HG02970 (cell line): ENCODE data around the gene HAS3.
"Not testable (repeated sequence)": the region's sequence is repeated elsewhere in the genome, so short reads cannot be mapped to it uniquely, and the experiment has no call there.

Source experiments
- ATAC-seq: cut with Tn5 transposase; IDR thresholded peaks from one replicate; pipeline ENCODE4 v1.9.1; 2021; ENCODE audit warnings: mild to moderate bottlenecking, moderate library complexity, moderate number of reproducible peaks; ENCODE audit not compliant: unreplicated experiment, low FRiP score

The HAS3 gene

GRCh38 chr16:69141014-69141413 is 35.6 kb downstream of the HAS3 start:
- ATAC-seq, result no peak

GRCh38 chr16:69141936-69142335 is 36.5 kb downstream of the HAS3 start:
- no peak for ATAC-seq

DNA sequence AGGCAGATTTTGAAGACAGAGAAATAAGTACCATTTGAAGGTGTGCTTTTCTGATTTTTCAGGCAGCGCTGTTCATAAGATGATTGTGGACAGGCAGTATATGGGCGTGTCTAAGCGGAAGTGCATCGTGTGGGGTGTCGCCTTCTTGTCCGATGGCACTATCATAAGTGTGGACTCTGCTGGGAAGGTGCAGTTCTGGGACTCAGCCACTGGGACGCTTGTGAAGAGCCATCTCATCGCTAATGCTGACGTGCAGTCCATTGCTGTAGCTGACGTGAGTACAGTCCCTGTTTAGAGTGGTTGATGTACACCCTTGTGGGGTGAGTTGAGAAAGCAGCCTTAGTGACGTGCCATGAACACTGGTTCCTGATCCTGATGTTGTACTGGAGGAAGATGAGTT is 37.7 kb downstream of the HAS3 start:
- ATAC-seq, result no peak

- ATAC-seq, result no peak
Observed at GRCh38 chr16:69145658-69146057, 40.2 kb downstream of the HAS3 start.

DNA sequence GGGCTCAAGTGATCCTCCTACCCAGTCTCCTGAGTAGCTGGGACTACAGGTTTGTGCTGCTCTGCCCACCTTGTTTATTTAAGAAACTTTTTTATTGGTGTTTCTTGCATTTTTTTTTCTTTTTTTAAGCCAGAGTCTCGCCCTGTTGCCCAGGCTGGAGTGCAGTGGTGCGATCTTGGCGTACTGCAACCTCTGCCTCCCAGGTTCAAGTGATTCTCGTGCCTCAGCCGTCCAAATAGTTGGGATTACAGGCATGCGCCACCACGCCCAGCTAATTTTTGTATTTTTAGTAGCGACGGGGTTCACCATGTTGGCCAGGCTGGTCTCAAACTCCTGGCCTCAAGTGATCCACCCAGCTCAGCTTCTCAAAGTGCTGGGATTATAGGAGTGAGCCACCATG is 44.2 kb downstream of the HAS3 start:
- not testable (repeated sequence) for ATAC-seq

DNA sequence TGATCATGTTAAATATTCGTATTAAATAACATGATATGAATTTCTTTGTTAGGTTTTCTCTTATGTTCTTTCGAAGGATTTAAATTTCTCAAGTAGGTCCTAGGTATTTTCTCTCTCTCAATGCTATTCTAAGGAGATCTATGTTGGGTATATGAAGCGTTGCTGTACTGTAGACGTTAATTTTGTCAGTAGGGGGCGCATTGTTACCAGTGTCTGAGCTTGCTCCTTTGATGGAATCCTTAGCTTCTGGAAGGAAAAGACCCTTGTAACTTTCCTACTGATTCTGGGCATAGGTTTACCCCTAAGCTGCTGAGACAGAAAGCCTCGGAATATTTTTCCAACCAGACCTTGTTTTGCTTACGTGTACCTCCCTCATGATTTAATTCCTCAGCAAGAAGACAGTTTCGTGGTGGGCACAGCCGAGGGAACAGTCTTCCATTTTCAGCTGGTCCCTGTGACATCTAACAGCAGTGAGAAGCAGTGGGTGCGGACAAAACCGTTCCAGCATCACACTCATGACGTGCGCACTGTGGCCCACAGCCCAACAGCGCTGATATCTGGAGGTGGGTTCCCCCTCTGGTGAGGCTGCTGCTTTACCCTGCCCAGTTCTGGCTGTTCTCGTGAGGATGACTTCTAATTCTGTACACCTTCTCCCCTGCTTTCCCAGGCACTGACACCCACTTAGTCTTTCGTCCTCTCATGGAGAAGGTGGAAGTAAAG is 44.9 kb downstream of the HAS3 start:
- no peak for ATAC-seq

GRCh38 chr16:69157196-69157595 is 51.7 kb downstream of the HAS3 start:
- no peak for ATAC-seq

GRCh38 chr16:69160192-69160591 is 54.7 kb downstream of the HAS3 start:
- no peak for ATAC-seq

DNA sequence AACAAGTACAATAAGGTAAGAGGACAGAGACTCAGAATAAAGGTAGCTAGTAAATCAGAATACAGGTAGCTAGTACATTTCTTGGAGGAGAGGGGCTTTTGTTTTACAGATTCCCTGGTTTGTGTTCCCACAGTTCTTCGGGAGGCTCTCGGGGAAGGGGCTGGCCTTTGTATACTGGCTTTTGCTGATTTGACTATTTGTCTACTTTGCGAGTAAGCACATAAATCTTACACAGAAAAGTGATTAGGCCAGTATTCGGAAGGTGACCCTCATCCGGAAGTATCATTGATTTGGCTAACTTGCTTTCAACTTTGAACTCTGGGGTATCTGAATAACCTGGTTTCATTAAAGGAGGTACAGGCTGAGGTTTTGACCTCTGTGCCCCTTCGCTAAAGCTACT is 60.1 kb downstream of the HAS3 start:
- ATAC-seq, result no peak

DNA sequence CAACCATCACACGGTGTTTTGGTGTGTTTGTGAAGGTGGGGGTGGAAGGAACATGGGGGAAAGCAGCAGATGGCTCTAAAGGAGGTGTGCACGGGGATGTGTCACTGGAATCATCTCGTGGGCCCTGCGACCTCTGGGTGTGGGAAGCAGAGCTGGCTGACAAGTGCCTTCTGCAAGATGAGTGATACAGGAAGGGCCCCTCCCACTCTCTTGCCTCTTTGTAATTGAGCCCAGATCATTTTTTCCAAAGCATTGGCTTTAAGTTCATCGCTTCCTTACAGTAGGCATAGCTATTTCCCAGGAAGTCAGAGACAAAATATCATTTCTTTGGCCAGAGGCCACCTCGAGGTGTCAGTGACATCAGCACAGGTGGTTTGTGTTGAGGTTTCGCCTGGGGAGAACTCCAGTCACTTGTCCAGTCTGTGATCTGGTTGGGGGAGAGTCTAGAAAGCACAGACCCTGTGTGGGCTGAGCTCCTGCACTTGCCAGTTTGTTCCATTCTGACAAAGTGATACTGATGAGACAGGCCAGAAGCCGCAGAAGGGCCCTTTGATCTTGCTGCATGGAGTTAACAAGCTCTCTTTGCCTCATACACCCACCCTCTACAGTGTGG is 60.9 kb downstream of the HAS3 start:
- ATAC-seq, result no peak

- ATAC-seq, result no peak
Observed at GRCh38 chr16:69166946-69167930, 61.8 kb downstream of the HAS3 start.
